ENCODE data around the gene CNDP1. TPM values are rescaled to one million over a fixed set of nuclear protein-coding genes. Genes with fewer than 3 reads are reported as not detected.

CNDP1 gene
- total RNA-seq, 1 donor from 2014 or later: not detected

DNA sequence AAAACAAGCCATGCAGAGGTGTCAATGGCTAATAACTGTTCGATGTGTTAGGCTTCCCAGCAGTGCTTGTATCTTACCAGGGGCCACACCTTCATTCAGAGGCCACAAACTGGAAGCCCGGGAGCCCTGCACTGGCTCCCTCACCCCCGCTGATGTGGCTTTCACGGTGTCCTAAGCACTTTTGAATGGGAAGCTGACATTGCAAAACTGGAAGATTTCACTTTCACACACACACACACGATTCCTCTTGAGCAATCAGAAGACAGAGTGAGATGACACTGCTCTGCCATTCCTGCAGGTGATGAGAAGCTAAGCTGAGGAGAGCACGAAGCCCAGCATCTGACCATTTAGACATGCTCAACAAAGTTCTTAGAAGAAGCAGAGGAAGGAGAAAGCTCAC lies 54.7 kb downstream of the CNDP1 start:
- H3K9ac ChIP-seq: no peak overlapping the region
- peaks cover 6% of the 10 kb centered on the region for H3K36me3 Mint-ChIP-seq
- H2AFZ ChIP-seq (replicated peaks): no peak overlapping the region
- H4K20me1 ChIP-seq (ENCODE audit: low read depth): no peaks in the 10 kb centered on the region
- DNase-seq (ENCODE audit: low spot score): no peak
- H3K27ac Mint-ChIP-seq: no peak overlapping the region
- H3F3A ChIP-seq (ENCODE audit: low read depth): no peaks in the 10 kb centered on the region
- H3K4me2 ChIP-seq: no peak overlapping the region
- H3K79me2 ChIP-seq (ENCODE audit: low read depth): no peaks in the 10 kb centered on the region
- no peak overlapping the region for H3K27ac ChIP-seq
- H3K9me3 Mint-ChIP-seq: no peaks in the 10 kb centered on the region
- peaks cover 2% of the 10 kb centered on the region for H3K27me3 Mint-ChIP-seq (ENCODE audit: insufficient read depth, low read depth)
- peaks cover 38% of the 10 kb centered on the region for H3K27me3 ChIP-seq
- H3K4me1 Mint-ChIP-seq: no peaks in the 10 kb centered on the region
- TF ChIP-seq, protein P1, sequence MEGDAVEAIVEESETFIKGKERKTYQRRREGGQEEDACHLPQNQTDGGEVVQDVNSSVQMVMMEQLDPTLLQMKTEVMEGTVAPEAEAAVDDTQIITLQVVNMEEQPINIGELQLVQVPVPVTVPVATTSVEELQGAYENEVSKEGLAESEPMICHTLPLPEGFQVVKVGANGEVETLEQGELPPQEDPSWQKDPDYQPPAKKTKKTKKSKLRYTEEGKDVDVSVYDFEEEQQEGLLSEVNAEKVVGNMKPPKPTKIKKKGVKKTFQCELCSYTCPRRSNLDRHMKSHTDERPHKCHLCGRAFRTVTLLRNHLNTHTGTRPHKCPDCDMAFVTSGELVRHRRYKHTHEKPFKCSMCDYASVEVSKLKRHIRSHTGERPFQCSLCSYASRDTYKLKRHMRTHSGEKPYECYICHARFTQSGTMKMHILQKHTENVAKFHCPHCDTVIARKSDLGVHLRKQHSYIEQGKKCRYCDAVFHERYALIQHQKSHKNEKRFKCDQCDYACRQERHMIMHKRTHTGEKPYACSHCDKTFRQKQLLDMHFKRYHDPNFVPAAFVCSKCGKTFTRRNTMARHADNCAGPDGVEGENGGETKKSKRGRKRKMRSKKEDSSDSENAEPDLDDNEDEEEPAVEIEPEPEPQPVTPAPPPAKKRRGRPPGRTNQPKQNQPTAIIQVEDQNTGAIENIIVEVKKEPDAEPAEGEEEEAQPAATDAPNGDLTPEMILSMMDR (IDR thresholded peaks at IDR 0.05): no peak
- no peak for TF ChIP-seq EZH2phosphoT487 (IDR thresholded peaks at IDR 0.05)
- TF ChIP-seq EZH2 (IDR thresholded peaks at IDR 0.05): no peak
- no peak overlapping the region for H3K4me3 Mint-ChIP-seq
- no peak overlapping the region for H3K4me3 ChIP-seq
- H3K36me3 ChIP-seq: no peaks in the 10 kb centered on the region
- no peaks in the 10 kb centered on the region for H3K4me1 ChIP-seq
- no peaks in the 10 kb centered on the region for H3K9me3 ChIP-seq (ENCODE audit: low read depth)

DNA sequence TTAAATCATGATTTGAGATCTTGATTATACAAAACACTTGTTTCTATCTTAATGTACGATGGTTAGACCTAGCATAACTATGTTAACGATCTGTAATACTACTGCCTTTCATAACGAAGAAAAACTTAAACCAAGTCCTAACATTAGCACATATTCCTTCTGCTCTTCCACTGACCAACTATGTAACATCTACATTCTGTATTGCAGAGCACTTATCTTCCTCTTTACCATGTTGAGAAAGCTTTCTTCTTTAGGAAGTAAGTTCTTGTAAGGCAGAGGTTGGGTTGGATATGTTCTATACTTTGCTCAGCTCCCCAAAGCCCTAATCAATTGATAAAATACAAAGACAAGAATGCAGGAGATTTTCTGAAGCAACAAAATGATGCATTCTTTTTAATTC lies 55.5 kb downstream of the CNDP1 start:
- Histone ChIP-seq H3K4me2 (no peak overlapping the region), H3K9ac (no peak overlapping the region), H3K27me3 (peaks cover 37% of the 10 kb centered on the region), H3K36me3 (no peaks in the 10 kb centered on the region), H3K9me3 (ENCODE audit: low read depth) (no peaks in the 10 kb centered on the region), H3K27ac (no peak overlapping the region), H3F3A (ENCODE audit: low read depth) (no peaks in the 10 kb centered on the region), H4K20me1 (ENCODE audit: low read depth) (no peaks in the 10 kb centered on the region), H3K79me2 (ENCODE audit: low read depth) (no peaks in the 10 kb centered on the region), H2AFZ (replicated peaks) (no peak overlapping the region), H3K4me3 (no peak overlapping the region), H3K4me1 (no peaks in the 10 kb centered on the region)
- H3K27me3 Mint-ChIP-seq (ENCODE audit: insufficient read depth, low read depth): peaks cover 2% of the 10 kb centered on the region
- no peak for DNase-seq (ENCODE audit: low spot score)
- H3K36me3 Mint-ChIP-seq: peaks cover 8% of the 10 kb centered on the region
- TF ChIP-seq, protein P1 (IDR thresholded peaks at IDR 0.05): no peak
- TF ChIP-seq EZH2 (IDR thresholded peaks at IDR 0.05) (no peak), EZH2phosphoT487 (IDR thresholded peaks at IDR 0.05) (no peak)
- no peaks in the 10 kb centered on the region for H3K9me3 Mint-ChIP-seq
- no peak overlapping the region for H3K4me3 Mint-ChIP-seq
- no peak overlapping the region for H3K27ac Mint-ChIP-seq
- peaks cover 2% of the 10 kb centered on the region for H3K4me1 Mint-ChIP-seq

DNA sequence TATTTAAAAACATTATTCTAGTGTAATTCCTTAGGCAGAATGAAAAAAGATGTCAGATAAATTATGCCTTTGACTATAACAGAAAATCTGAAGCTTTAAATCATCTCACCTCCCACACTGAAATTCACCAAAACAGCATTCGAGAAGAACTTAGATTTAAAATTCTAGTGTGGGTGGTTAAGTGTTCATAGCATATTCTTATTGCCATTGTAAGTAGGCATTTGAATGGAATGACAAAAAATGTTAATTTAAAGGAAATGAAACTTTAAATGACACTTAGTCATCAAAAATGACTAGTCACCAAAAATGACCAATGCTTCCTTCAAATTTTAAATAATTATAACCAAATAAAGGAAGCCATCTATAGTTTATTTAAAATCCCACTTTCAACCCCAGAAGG lies 56.4 kb downstream of the CNDP1 start:
- no peaks in the 10 kb centered on the region for H3K36me3 ChIP-seq
- no peaks in the 10 kb centered on the region for H4K20me1 ChIP-seq (ENCODE audit: low read depth)
- H3K4me3 ChIP-seq: no peak overlapping the region
- peaks cover under 1% of the 10 kb centered on the region for H3K4me1 ChIP-seq
- Mint-ChIP-seq H3K27me3 (ENCODE audit: insufficient read depth, low read depth) (peaks cover 2% of the 10 kb centered on the region), H3K27ac (no peak overlapping the region), H3K36me3 (peaks cover 14% of the 10 kb centered on the region), H3K4me3 (no peak overlapping the region), H3K4me1 (peaks cover 11% of the 10 kb centered on the region), H3K9me3 (no peaks in the 10 kb centered on the region)
- peaks cover 29% of the 10 kb centered on the region for H3K27me3 ChIP-seq
- H3K9ac ChIP-seq: no peak overlapping the region
- no peak overlapping the region for H2AFZ ChIP-seq (replicated peaks)
- no peaks in the 10 kb centered on the region for H3F3A ChIP-seq (ENCODE audit: low read depth)
- H3K9me3 ChIP-seq (ENCODE audit: low read depth): no peaks in the 10 kb centered on the region
- no peak for TF ChIP-seq EZH2 (IDR thresholded peaks at IDR 0.05)
- DNase-seq (ENCODE audit: low spot score): no peak
- H3K4me2 ChIP-seq: no peak overlapping the region
- H3K27ac ChIP-seq: no peak overlapping the region
- H3K79me2 ChIP-seq (ENCODE audit: low read depth): peaks cover 7% of the 10 kb centered on the region

DNA sequence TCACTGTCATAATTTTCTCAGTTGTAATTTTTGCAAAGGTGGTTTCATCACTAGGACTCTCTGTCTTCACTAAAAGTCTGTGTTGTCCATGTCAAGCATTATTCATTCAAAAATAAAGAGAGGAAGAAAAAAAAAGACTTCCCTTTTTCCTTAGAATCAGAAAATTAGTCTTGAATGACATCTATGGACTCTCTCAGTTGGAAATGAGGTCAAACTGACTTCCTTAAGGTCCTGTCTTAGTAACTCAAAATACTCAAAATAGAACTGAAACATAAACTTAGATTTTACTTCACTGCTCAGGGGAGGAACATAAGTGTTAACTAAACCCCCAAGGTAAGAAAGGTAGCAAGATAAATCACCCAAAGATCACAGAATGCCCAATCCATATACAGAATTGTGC lies 61.1 kb downstream of the CNDP1 start:
- H3F3A ChIP-seq (ENCODE audit: low read depth): no peaks in the 10 kb centered on the region
- Mint-ChIP-seq H3K4me1 (peaks cover 21% of the 10 kb centered on the region), H3K27me3 (ENCODE audit: insufficient read depth, low read depth) (peaks cover 2% of the 10 kb centered on the region), H3K4me3 (peak overlapping the region; percentile 68), H3K9me3 (no peaks in the 10 kb centered on the region), H3K27ac (no peak overlapping the region), H3K36me3 (peaks cover 14% of the 10 kb centered on the region)
- peak overlapping the region; percentile 93 for H3K4me3 ChIP-seq
- TF ChIP-seq EZH2 (IDR thresholded peaks at IDR 0.05) (no peak), EZH2phosphoT487 (IDR thresholded peaks at IDR 0.05) (no peak)
- TF ChIP-seq, protein P1 (IDR thresholded peaks at IDR 0.05): no peak
- no peaks in the 10 kb centered on the region for H3K9me3 ChIP-seq (ENCODE audit: low read depth)
- DNase-seq (ENCODE audit: low spot score): no peak
- H3K4me2 ChIP-seq: peak overlapping the region; percentile 83
- no peak overlapping the region for H3K9ac ChIP-seq
- H3K79me2 ChIP-seq (ENCODE audit: low read depth): peaks cover 40% of the 10 kb centered on the region
- H2AFZ ChIP-seq (replicated peaks): no peak overlapping the region
- no peak overlapping the region for H3K27ac ChIP-seq
- peaks cover 16% of the 10 kb centered on the region for H3K4me1 ChIP-seq
- H4K20me1 ChIP-seq (ENCODE audit: low read depth): no peaks in the 10 kb centered on the region
- H3K36me3 ChIP-seq: no peaks in the 10 kb centered on the region
- H3K27me3 ChIP-seq: peaks cover 6% of the 10 kb centered on the region
